Keratinocyte (primary cell): ENCODE results near the gene ZNF500. TPM values are rescaled to one million over a fixed set of nuclear protein-coding genes. Genes with fewer than 3 reads are reported as not detected.

ENCODE experiments used
- DNase-seq: peaks from one replicate; pipeline ENCODE4 v3.0.0-alpha.2; 2011; ENCODE audit warnings: low read depth, missing footprints, low spot score
- FAIRE-seq: peaks from 2 replicates; lab custom pipeline; 2011; peaks lifted over from hg19 to GRCh38; lab: Jason Lieb, UNC
- H2AFZ ChIP-seq: 2 replicates; pipeline ENCODE4 v1.6.0; 2012; ENCODE audit warnings: low read length, control low read depth, inconsistent platforms; ENCODE audit not compliant: control insufficient read depth
- H3K27ac ChIP-seq: 2 replicates; pipeline ENCODE4 v1.5.1; 2011; ENCODE audit warnings: low read length; ENCODE audit not compliant: control insufficient read depth, insufficient read depth
- H3K27me3 ChIP-seq: 3 replicates; pipeline ENCODE4 v1.6.0; 2011; ENCODE audit warnings: low read length; ENCODE audit not compliant: control insufficient read depth, insufficient read depth; ENCODE audit errors: extremely low read depth
- H3K36me3 ChIP-seq, 2 experiments: 2 replicates in 1 of 2; 3 replicates in 1 of 2; pipeline ENCODE4 v1.5.1; 2011; ENCODE audit warnings: low read length in 2 of 2, mild to moderate bottlenecking in 1 of 2; ENCODE audit not compliant: control insufficient read depth in 2 of 2, insufficient read depth in 2 of 2; ENCODE audit errors: extremely low read depth in 1 of 2
- H3K4me1 ChIP-seq: 3 replicates; pipeline ENCODE4 v1.5.1; 2011; ENCODE audit warnings: low read length; ENCODE audit not compliant: control insufficient read depth, insufficient read depth; ENCODE audit errors: extremely low read depth
- H3K4me2 ChIP-seq: 3 replicates; pipeline ENCODE4 v1.6.0; 2011; ENCODE audit warnings: low read depth, low read length; ENCODE audit not compliant: control insufficient read depth, insufficient read depth; ENCODE audit errors: extremely low read depth
- H3K4me3 ChIP-seq, 3 experiments: fragments of 200-600 bp in 1 of 3; sonication (generic) in 1 of 3; 2 replicates in 2 of 3; 3 replicates in 1 of 3; pipeline ENCODE4 v1.5.1; 2011 to 2016; ENCODE audit warnings: low read length in 3 of 3, mild to moderate bottlenecking in 3 of 3, control low read depth in 2 of 3, inconsistent platforms in 1 of 3, low read depth in 1 of 3, mixed read lengths in 1 of 3, mixed run types in 1 of 3, moderate library complexity in 1 of 3; ENCODE audit not compliant: control insufficient read depth in 2 of 3, insufficient read depth in 2 of 3; ENCODE audit errors: extremely low read depth in 1 of 3
- H3K79me2 ChIP-seq: 2 replicates; pipeline ENCODE4 v1.6.0; 2012; ENCODE audit warnings: low read length; ENCODE audit not compliant: control insufficient read depth, insufficient read depth
- H3K9ac ChIP-seq: 3 replicates; pipeline ENCODE4 v1.6.0; 2011; ENCODE audit warnings: low read length; ENCODE audit not compliant: control insufficient read depth, insufficient read depth; ENCODE audit errors: extremely low read depth
- H3K9me1 ChIP-seq: 3 replicates; pipeline ENCODE4 v1.6.0; 2011; ENCODE audit warnings: low read length; ENCODE audit not compliant: control insufficient read depth, insufficient read depth; ENCODE audit errors: extremely low read depth
- H3K9me3 ChIP-seq: 2 replicates; pipeline ENCODE4 v1.5.1; 2012; ENCODE audit warnings: low read depth, low read length; ENCODE audit not compliant: control insufficient read depth
- H4K20me1 ChIP-seq: 3 replicates; pipeline ENCODE4 v1.6.0; 2011; ENCODE audit warnings: low read length; ENCODE audit not compliant: control insufficient read depth, insufficient read depth; ENCODE audit errors: extremely low read depth
- CTCF ChIP-seq, 3 experiments: IDR thresholded peaks in 1 of 3; conservative IDR thresholded peaks in 1 of 3; optimal IDR thresholded peaks in 1 of 3; 2 replicates in 2 of 3; 3 replicates in 1 of 3; pipeline versions ENCODE3 to v1.5.1; 2011; ENCODE audit warnings: low read length in 3 of 3, mild to moderate bottlenecking in 3 of 3, moderate library complexity in 2 of 3, control low read depth in 1 of 3, inconsistent platforms in 1 of 3; ENCODE audit not compliant: insufficient read depth in 2 of 3; ENCODE audit errors: extremely low read depth in 1 of 3
- EZH2 ChIP-seq: IDR thresholded peaks from one replicate; pipeline ENCODE4 v1.6.1; 2012; ENCODE audit warnings: inconsistent platforms, mild to moderate bottlenecking, low read length, moderate library complexity
- dilution Hi-C: fragments of 300-500 bp; cut with MboI; formaldehyde crosslinking; loops from one replicate; pipeline ENCODE4 v1.7.0; 2020; ENCODE audit warnings: low sequenced_read_pairs; ENCODE audit not compliant: extremely low pct_ligation_motif_present
- polyA plus RNA-seq, 5 experiments: library from polyadenylated mRNA; depleted of rRNA in 3 of 5; stranded (reverse) in 3 of 5; stranded (forward) in 1 of 5; unstranded in 1 of 5; fragments of >200 nt; gene quantifications; 1 replicate in 1 of 5; 2 replicates in 3 of 5; 3 replicates in 1 of 5; pipeline versions ENCODE4 v1.2.1 to v1.2.3, GENCODE V29; 2011 to 2012; ENCODE audit warnings: missing spikeins in 2 of 5, low read depth in 1 of 5, low replicate concordance in 1 of 5

The ZNF500 gene
- polyA plus RNA-seq, 1 donor (not counting 4 experiments of a cell fraction or from before 2014, with no cell fraction given) = 3.3 TPM

DNA sequence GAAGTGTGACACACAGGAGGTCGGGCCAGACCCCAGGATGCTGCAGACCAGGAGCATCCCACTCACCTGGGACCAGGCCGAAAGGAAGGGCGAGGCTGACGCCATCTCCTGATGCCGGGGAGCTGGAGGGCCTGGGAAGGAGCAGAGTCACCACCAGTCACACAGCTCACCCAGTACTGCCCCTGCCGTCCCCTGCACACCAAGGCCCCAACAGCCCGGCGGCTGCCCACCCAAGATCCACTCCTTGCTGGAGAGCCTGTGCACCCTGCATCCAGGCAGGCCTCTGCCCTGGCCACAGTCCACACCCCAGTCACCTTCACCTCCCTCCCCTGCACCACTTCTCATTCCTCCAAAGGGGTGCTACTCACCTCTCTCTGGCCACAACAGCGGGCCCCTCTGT is 4.8 kb downstream of the ZNF500 start:
- DNase-seq = no peak
- Histone ChIP-seq H3K27ac (no peak overlapping the region), H3K4me1 (peaks cover 8% of the 10 kb centered on the region), H3K4me2 (no peak overlapping the region), H3K9me1 (no peaks in the 10 kb centered on the region), H3K4me3 (no peak overlapping the region), H3K27me3 (no peaks in the 10 kb centered on the region), H3K9ac (no peak overlapping the region), H3K9me3 (no peaks in the 10 kb centered on the region), H3K79me2 (peaks cover 21% of the 10 kb centered on the region), H4K20me1 (no peaks in the 10 kb centered on the region), H2AFZ (no peak overlapping the region), H3K36me3 (peaks cover 23 to 37% of the 10 kb centered on the region in 2 experiments)
- no peak for TF ChIP-seq CTCF (optimal IDR thresholded peaks at IDR 0.05 in 1 of 3, IDR thresholded peaks at IDR 0.05 in 1 of 3, conservative IDR thresholded peaks at IDR 0.05 in 1 of 3; ENCODE audit: extremely low read depth in 1 of 3, insufficient read depth in 2 of 3, low read length in 3 of 3)
- no peak for TF ChIP-seq EZH2
- no peak for FAIRE-seq
- dilution Hi-C loops = no loop called here

DNA sequence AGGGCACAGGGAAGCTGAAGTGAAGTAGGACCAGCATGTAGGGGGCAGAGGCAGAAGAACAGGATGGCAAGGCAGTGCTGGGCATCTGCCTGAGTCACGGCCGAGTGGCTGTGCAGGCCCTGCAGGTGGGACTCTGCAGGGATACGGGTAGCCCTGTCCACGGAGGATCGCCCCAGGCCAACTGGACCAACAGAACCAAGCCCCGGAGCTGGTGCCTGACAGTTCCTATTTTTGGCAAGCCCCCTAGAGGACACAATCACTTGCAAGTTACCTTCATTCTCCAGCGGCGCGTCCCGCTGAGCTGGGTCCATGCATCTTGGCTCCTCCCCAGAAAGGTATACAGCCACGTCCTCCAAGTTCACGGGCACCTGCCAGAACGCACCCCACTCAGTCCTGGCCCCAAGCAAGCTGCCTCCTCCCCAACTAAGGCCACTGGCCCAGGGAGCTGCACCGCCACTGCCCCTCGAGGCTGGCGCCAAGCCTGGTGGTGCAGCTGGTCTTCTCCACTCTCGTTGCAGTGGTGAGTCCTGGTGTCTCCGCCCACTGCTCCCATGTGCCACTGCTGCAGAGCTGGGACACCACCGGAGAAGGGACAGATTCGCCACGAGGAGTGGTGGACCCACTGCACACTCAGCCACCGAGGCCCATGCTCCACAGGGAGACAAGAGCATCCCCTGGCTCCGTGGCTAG is 6.6 kb downstream of the ZNF500 start:
- H3K27me3 ChIP-seq = no peaks in the 10 kb centered on the region
- H3K4me1 ChIP-seq = no peaks in the 10 kb centered on the region
- H3K79me2 ChIP-seq = peaks cover 5% of the 10 kb centered on the region
- no peaks in the 10 kb centered on the region for H4K20me1 ChIP-seq
- dilution Hi-C loops = no loop called here
- H3K36me3 ChIP-seq = peaks cover 25 to 44% of the 10 kb centered on the region in 2 experiments
- H3K9me3 ChIP-seq = peaks cover 1% of the 10 kb centered on the region
- no peak overlapping the region for H3K27ac ChIP-seq
- no peak for DNase-seq
- H3K9ac ChIP-seq = no peak overlapping the region
- TF ChIP-seq CTCF (optimal IDR thresholded peaks at IDR 0.05 in 1 of 3, IDR thresholded peaks at IDR 0.05 in 1 of 3, conservative IDR thresholded peaks at IDR 0.05 in 1 of 3; ENCODE audit: extremely low read depth in 1 of 3, insufficient read depth in 2 of 3, low read length in 3 of 3) (no peak), EZH2 (no peak)
- no peak overlapping the region for H3K4me2 ChIP-seq
- H2AFZ ChIP-seq = no peak overlapping the region
- FAIRE-seq = no peak
- no peak overlapping the region for H3K4me3 ChIP-seq
- no peaks in the 10 kb centered on the region for H3K9me1 ChIP-seq
